Measurements from ENCODE around the gene R3HDM2.

The R3HDM2 gene

GRCh38 chr12:57355734-57356133 is 75.1 kb downstream of the R3HDM2 start:
- peaks cover 7% of the 10 kb centered on the region for H3K27me3 Mint-ChIP-seq (ENCODE audit: low read depth, poor library complexity)
- peaks cover 41% of the 10 kb centered on the region for H3K36me3 Mint-ChIP-seq (ENCODE audit: low read depth)
- H3K4me3 Mint-ChIP-seq = no peak overlapping the region
- no peak overlapping the region for H3K27ac Mint-ChIP-seq
- H3K9me3 Mint-ChIP-seq = peaks cover 7% of the 10 kb centered on the region
- TF ChIP-seq CTCF (IDR thresholded peaks at IDR 0.05) = no peak
- no peaks in the 10 kb centered on the region for H3K4me1 Mint-ChIP-seq
- DNase-seq = no peak

DNA sequence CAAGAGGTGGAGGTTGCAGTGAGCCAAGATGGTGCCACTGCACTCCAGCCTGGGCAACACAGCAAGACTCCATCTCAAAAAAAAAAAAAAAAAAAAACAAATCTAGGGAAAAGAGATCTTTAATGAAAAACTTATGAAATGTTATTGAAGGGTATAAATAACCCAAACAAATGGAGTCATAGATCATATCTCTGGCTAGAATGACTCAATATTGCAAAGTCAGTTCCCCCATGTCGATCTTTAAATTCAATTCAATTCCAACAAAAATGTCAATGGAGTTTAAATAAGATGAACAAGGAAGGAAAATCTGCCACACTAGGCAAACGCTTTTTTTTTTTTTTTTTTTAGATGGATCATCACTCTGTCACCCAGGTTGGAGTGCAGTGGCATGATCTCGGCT is 78.7 kb downstream of the R3HDM2 start:
- H3K9me3 Mint-ChIP-seq = peaks cover 13% of the 10 kb centered on the region
- H3K4me1 Mint-ChIP-seq = no peaks in the 10 kb centered on the region
- peaks cover 39% of the 10 kb centered on the region for H3K36me3 Mint-ChIP-seq (ENCODE audit: low read depth)
- H3K27ac Mint-ChIP-seq = no peak overlapping the region
- no peak for TF ChIP-seq CTCF (IDR thresholded peaks at IDR 0.05)
- no peak overlapping the region for H3K4me3 Mint-ChIP-seq
- DNase-seq = no peak
- peaks cover 7% of the 10 kb centered on the region for H3K27me3 Mint-ChIP-seq (ENCODE audit: low read depth, poor library complexity)

DNA sequence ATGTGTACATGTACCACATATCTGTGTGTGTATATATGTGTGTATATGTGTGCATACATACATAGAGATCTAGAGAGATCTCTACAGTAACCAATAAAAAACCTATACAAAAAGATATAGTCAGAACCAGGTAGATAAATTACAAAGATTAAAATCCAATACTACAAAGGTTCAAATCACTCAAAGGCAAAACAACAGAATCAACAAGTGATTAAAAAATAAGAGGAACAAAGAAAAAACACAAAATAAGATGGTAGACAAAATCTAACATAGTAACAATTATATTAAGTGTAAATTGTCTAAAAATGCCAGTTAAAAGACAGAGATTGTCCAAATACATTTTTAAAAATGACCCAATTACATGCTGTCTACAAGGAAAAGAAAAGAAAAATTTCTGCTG is 83.6 kb downstream of the R3HDM2 start:
- Mint-ChIP-seq H3K27ac (no peak overlapping the region), H3K9me3 (peaks cover 14% of the 10 kb centered on the region), H3K4me1 (peaks cover 8% of the 10 kb centered on the region)

DNA sequence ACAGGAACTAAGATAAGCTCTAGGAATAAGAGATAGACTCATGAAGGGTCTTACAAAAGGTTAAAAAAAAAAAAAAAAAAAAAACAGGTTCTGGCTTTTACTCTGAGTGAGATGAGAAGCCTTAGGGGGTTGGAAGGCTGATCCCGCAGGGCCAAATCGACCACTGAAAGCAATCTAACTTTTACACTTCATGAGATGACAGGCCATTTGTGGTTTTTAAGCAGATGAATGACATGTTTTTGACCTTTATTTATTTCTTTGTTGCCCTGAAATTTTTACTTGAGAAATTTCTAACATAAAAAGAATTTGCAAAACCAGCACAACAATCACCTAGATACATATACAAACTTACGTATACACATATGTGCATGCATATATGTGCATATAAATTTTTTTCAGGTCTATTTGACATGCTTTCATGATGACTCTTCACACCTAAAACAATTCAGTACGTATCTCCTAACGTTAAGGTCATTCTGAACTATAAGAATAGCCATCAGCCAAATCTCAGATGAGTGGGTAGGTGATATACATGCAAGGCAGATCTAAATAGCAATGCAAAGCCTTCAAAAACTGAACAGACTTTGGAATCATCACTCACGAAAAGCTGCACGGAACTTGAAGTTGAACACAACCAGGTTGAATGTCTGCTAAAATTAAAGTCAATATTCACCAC is 87.0 kb downstream of the R3HDM2 start:
- Mint-ChIP-seq H3K4me3 (no peak overlapping the region), H3K9me3 (peaks cover 14% of the 10 kb centered on the region)

More for the DNA sequence above, 83.6 kb downstream of the R3HDM2 start:
- Mint-ChIP-seq H3K4me3 (no peak overlapping the region), H3K36me3 (ENCODE audit: low read depth) (peaks cover 53% of the 10 kb centered on the region), H3K27me3 (ENCODE audit: low read depth, poor library complexity) (peaks cover 3% of the 10 kb centered on the region)
- TF ChIP-seq CTCF (IDR thresholded peaks at IDR 0.05) = no peak
- DNase-seq = no peak

GRCh38 chr12:57342207-57342691 is 88.6 kb downstream of the R3HDM2 start:
- peak; percentile 37 for DNase-seq
- no peaks in the 10 kb centered on the region for H3K27me3 Mint-ChIP-seq (ENCODE audit: low read depth, poor library complexity)
- H3K36me3 Mint-ChIP-seq (ENCODE audit: low read depth) = peaks cover 53% of the 10 kb centered on the region
- peak overlapping the region; percentile 68 for H3K27ac Mint-ChIP-seq
- no peak for TF ChIP-seq CTCF (IDR thresholded peaks at IDR 0.05)
- H3K4me1 Mint-ChIP-seq = peaks cover 40% of the 10 kb centered on the region
- H3K9me3 Mint-ChIP-seq = peaks cover 5% of the 10 kb centered on the region
- peak overlapping the region; percentile 57 for H3K4me3 Mint-ChIP-seq

More for the DNA sequence above, 87.0 kb downstream of the R3HDM2 start:
- Mint-ChIP-seq H3K4me1 (peaks cover 40% of the 10 kb centered on the region), H3K36me3 (ENCODE audit: low read depth) (peaks cover 49% of the 10 kb centered on the region), H3K27me3 (ENCODE audit: low read depth, poor library complexity) (no peaks in the 10 kb centered on the region), H3K27ac (no peak overlapping the region)
- DNase-seq = no peak
- no peak for TF ChIP-seq CTCF (IDR thresholded peaks at IDR 0.05)
